NCI-H1105 treated with DMSO at 0.1 percent for 48 hours (cell line): ENCODE data around the gene JPT1.

Experiments
- DNase-seq: peaks from one replicate; lab custom pipeline; 2025; lab: John Stamatoyannopoulos, UW

Gene JPT1

GRCh38 chr17:75105126-75106080, 48.9 kb downstream of the JPT1 start:
- DNase-seq, result peak; percentile 69

GRCh38 chr17:75103601-75104554, 50.4 kb downstream of the JPT1 start:
- no peak for DNase-seq

DNA sequence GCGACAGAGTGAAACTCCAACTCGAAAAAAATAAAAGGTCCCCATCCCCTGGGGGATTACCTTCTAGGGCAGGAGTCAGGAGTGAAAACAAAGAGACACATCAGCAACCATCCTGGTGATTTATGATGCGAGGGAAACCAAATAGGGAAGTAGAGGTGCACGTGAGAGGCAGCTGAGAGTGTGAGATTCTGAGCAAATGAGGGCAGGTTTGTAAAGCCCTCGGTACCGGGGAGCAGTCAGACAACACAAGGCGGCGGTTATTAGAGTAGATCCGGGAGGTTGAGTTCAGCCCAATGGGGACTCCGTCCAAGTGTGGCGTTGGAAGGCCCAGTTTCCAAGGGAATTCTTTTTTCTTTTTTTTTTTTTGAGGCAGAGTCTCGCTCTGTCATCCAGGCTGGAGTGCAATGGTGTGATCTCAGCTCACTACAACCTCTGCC, 51.9 kb downstream of the JPT1 start:
- DNase-seq, result no peak

DNA sequence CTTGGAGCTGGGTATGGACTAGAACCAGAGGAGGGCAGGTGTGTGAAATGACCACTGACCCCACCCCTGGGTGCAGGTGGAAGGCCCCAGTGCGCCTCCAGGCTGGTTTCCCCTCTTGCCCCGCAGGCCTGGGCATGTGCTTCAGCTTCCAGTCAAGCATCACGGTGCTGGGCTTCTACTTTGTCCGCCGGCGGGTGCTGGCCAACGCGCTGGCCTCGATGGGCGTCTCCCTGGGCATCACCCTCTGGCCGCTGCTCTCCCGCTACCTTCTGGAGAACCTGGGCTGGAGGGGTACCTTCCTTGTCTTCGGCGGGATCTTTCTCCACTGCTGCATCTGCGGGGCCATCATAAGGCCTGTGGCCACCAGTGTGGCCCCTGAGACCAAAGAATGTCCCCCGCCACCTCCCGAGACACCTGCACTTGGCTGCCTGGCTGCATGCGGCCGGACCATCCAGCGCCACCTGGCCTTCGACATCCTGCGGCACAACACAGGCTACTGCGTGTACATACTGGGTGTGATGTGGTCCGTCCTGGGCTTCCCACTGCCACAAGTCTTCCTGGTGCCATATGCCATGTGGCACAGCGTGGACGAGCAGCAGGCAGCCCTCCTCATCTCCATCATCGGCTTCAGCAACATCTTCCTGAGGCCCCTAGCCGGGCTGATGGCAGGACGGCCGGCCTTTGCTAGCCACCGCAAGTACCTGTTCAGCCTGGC, 54.3 kb downstream of the JPT1 start:
- no peak for DNase-seq

- no peak for DNase-seq
Observed at GRCh38 chr17:75098861-75099260, 55.5 kb downstream of the JPT1 start.

DNA sequence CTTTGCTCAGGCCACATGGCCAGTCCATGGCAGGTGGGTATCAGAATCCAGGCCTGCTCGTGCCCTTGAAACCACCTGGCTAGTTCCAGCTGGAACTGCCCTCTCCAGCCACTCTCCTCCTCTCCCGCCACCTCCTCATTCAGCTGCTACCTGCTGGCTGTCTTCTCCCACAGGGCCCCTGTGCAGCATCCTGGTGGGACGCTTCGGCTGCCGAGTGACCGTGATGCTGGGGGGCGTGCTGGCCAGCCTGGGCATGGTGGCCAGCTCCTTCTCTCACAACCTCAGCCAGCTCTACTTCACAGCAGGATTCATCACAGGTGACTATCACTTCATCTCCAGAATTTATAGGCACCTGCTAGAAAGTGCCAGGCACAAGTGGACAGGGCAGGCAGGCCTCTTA, 56.4 kb downstream of the JPT1 start:
- DNase-seq, result no peak

DNA sequence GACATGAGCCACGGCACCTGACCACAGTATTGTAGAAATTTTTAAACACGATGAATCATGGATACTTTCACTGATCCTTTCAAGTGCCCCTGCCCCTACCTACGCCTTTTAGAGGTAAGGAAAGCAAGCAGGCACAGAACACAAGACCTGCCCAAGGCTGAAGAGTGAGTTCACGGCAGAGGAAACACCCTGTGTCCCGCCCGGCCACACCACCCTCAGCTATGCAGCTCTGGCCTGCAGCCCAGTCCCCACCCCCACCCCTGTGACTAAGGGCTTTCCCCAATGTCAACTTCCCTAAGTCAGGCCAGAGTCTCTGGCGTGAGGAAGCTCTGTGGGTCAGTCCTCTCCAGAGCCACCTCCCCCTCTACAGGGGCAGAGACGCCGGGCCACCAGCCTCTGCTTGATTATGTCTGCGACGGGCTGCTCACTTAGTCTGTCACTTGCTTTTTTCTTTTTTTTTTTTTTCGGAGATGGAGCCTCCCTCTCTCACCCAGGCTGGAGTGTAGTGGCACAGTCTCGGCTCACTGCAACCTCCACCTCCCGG, 58.2 kb downstream of the JPT1 start:
- DNase-seq, result no peak

- no peak for DNase-seq
Observed at GRCh38 chr17:75094871-75095399, 59.4 kb downstream of the JPT1 start.

DNA sequence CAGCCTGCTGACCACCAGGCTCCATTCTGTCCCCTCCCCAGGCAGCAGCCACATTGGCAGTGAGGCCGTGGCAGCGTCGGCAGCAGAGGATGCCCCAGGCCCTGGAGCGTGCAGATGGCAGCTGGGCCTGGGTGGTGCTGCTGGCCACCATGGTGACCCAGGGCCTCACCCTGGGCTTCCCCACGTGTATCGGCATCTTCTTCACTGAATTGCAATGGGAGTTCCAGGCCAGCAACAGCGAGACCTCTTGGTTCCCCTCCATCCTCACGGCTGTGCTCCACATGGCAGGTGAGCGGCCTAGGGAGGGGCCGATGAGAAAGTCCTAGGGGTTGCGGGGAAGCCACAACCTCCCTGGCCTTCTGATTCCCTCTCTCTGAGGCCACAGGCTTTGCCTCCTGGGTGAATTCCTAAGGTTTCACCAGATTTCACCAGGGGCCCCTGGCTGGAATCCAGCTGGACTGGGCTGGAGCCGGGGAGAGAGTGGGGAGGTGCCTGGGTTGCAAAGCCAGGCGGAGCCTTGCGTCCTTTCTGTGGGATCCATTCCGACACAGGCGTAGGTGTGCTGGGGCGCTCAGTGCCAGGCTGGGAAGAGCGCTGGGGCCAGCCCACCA, 60.7 kb downstream of the JPT1 start:
- DNase-seq, result no peak

- DNase-seq, result no peak
Observed at GRCh38 chr17:75091855-75092327, 62.4 kb downstream of the JPT1 start.

DNA sequence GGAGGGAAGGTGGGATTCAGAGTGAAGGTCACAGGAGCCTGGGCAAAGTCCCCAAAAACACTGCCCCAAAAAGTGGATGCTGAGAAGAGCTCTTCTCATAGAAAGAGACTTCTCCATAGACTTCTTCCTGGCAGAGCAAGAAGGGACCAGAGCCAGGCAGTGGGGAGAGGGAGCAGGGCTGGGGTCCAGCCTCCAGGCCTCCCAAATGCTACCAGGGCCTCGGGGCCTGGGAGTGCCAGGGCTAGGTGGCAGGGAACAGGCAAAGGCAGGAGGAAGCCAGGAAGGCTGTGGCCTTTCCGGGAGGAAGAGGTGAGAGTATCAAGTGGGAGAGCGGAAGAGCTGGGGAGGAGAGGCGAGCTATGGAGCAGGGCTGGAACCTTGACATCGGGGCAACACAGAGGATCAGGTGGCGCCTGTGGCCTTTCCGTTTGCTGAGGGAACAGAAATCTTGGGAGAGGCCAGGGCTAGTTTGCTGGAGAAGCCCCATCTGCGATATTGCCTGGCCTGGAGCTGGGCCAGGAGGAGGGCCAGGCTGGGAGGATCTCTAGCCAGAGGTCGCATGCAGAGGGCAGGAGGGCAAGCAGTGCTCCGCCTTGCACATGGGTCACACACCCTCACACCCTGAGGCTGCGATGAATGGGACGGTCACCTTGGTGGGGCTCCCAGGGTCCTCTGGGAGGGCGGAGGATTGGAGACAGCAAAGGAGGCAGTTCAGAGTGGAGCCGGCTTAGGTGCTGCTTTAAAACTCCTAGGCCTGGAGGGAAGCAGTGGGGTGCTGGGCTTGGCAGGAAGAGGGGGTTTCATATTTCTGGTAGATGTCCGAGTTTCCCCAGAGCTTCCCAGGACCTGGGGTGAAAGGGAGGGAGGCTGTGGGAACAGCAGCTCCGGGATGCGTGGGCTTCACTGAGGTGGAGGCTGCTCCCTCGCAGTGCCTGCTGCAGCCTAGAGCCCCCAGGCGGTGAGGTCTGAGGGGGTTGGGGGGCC, 63.1 kb downstream of the JPT1 start:
- DNase-seq, result no peak

DNA sequence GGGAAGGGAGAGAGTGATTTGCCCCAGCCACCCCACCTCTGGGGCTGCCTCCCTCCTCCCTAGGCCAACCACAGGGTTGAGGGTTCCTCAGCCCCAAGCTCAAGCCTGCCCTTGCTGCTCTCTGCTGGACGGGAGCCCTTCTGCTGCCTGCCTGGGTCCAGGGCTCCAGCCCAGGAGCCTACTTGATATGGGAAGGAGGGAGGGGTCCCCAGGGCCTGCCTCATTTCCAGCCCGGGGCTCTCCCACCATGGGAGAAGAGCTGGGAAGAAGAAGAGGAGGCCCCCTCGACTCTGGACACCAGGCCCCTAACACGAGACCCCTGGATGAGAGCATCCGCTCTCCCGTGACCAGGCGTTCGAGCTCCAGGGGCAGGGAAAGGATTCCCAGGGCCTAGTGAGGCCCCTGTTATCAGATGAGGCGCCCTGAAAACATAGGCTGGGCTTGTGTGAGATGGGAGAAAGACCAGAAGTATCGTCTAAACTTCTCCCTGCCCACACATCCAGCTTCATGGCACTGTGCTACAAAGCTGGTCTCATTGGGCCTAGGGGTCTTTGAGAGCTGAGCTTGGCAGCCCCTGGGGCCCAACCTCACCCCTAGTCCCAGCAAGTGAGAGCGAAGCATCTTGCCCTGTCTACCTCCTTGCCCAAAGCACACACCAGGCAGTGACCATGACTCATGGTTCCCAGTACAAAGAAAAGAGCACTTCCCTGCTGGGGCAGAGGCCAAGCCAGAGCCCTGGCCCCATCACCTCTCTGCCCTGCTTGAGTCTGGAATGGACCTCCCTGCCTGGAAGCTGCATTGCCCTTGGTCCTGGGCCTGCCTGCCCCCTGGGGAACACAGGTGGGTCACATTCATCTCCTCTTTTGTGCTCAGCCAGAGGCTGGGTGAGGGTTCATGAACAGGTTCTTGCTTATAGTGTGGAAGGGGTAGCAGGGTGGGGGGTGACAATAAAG, 65.6 kb downstream of the JPT1 start:
- DNase-seq, result no peak

DNA sequence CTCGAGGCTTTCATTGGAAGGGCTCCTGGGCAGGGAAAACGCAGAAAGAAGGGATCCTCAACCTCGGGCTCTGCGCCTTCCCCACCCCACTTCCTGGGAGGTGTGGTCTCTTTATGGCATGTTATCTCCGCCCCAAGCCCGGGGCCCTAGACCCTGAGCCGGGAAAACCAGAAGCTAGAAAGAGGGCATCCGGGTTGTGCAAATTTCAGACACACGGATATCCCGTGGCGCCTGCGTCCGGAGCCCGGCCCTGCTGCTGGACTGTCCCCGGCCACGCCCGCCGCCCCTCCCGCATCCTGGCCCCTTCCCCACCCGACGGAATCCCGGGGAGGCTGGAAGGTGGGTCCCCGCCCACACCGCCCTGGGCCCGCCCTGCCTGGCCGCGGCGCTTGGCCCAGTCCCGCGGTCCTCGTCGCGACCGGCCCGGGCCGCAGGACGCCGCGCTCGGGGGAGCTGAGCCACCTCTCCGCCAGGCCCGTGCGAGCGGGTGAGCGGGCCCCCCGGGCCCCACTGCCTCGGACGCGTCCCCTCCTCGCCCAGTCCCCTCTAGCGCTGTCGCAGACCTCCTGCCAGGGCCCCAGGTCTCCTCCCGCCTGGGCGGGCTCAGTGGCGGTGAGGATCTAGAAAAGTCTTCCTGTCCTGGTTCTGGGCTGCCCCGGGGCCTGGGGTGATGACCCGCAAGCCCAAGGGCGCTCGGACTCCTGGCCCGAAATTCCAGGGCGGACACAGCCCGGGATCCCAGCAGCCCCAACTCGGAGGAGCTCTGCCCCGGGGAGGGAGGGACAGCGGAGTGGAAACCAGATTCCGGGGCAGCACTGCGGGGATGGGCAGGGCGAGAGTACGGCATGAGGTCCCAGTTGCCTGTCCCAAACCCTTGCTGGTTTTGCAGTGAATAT, 66.5 kb downstream of the JPT1 start, which contains the start of gene SLC16A5:
Gene SLC16A5 (plus strand): TSS at position 397 of the 896 bp plus-strand sequence. CDS start 5,683 bp downstream, outside the sequence.
- DNase-seq, result no peak

DNA sequence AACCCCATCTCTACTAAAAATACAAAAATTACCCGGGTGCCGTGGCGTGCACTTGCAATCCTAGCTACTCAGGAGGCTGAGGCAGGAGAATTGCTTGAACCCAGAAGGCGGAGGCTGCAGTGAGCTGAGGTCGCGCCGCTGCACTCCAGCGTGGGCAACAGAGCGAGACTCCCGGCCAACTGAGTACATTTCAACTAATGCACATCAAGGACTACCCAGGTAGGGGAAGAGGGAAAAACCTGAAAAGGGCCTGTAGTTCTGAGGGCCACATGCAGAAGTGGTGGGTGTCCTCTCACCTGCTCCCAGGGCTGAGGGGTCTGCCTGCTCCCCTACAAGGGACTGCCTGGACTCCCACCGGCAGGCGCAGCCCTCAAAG, 67.1 kb downstream of the JPT1 start:
- no peak for DNase-seq

GRCh38 chr17:75086496-75087181, 67.7 kb downstream of the JPT1 start:
- no peak for DNase-seq
